HG03135 (cell line): ENCODE measurements around the gene SPATA20.

Source experiments
- ATAC-seq: cut with Tn5 transposase; IDR thresholded peaks from one replicate; pipeline ENCODE4 v1.9.1; 2021; ENCODE audit warnings: mild to moderate bottlenecking, moderate library complexity; ENCODE audit not compliant: unreplicated experiment

The SPATA20 gene

GRCh38 chr17:50557630-50558029 lies 10.7 kb downstream of the SPATA20 start:
- no peak for ATAC-seq

- no peak for ATAC-seq
Observed at GRCh38 chr17:50558091-50558490, 11.1 kb downstream of the SPATA20 start.

GRCh38 chr17:50558581-50558940 lies 11.6 kb downstream of the SPATA20 start:
- ATAC-seq, result no peak

GRCh38 chr17:50558941-50559614 lies 12.1 kb downstream of the SPATA20 start:
- no peak for ATAC-seq

GRCh38 chr17:50559674-50560184 lies 12.8 kb downstream of the SPATA20 start:
- ATAC-seq, result no peak

GRCh38 chr17:50560185-50560824 lies 13.3 kb downstream of the SPATA20 start, which contains the start of gene CACNA1G:
TSS of gene CACNA1G (plus strand) at chr17:50560715. CDS start at chr17:50561460, 745 bp downstream.
- ATAC-seq, result peak; percentile 91

GRCh38 chr17:50560931-50561745 lies 14.2 kb downstream of the SPATA20 start:
- ATAC-seq, result no peak

GRCh38 chr17:50561746-50562141 lies 14.8 kb downstream of the SPATA20 start:
- ATAC-seq, result no peak

- no peak for ATAC-seq
Observed at GRCh38 chr17:50562242-50563091, 15.5 kb downstream of the SPATA20 start.

- no peak for ATAC-seq
Observed at GRCh38 chr17:50563092-50563511, 16.1 kb downstream of the SPATA20 start.

GRCh38 chr17:50564916-50565315 lies 17.9 kb downstream of the SPATA20 start:
- ATAC-seq, result no peak

- ATAC-seq, result no peak
Observed at GRCh38 chr17:50565402-50566350, 18.7 kb downstream of the SPATA20 start.

GRCh38 chr17:50566886-50567285 lies 19.9 kb downstream of the SPATA20 start:
- no peak for ATAC-seq

- no peak for ATAC-seq
Observed at GRCh38 chr17:50568659-50569058, 21.7 kb downstream of the SPATA20 start.

- no peak for ATAC-seq
Observed at GRCh38 chr17:50569592-50569991, 22.6 kb downstream of the SPATA20 start.

- no peak for ATAC-seq
Observed at GRCh38 chr17:50570032-50570431, 23.1 kb downstream of the SPATA20 start.

- ATAC-seq, result no peak
Observed at GRCh38 chr17:50570528-50570927, 23.6 kb downstream of the SPATA20 start.

GRCh38 chr17:50571681-50572080 lies 24.7 kb downstream of the SPATA20 start:
- ATAC-seq, result no peak

- ATAC-seq, result no peak
Observed at GRCh38 chr17:50572541-50572940, 25.6 kb downstream of the SPATA20 start.
